NCI-H460 (cell line): ENCODE data around the gene STAB2. TPM values are rescaled to one million over a fixed set of nuclear protein-coding genes. Genes with fewer than 3 reads are reported as not detected.

Experiments used
- DNase-seq: peaks from one replicate; pipeline ENCODE4 v3.0.0-alpha.2; 2016; ENCODE audit warnings: low read depth; ENCODE audit errors: extremely low read depth
- total RNA-seq: library from RNA; depleted of rRNA; stranded (reverse); fragments of >200 nt; shearing (Covaris generic); gene quantifications from 2 replicates; pipeline ENCODE4 v1.2.3, GENCODE V29; 2014

Gene STAB2
- total RNA-seq, 1 experiment from 2014 or later: not detected

GRCh38 chr12:103583008-103583407, 4.1 kb upstream of the STAB2 start:
- DNase-seq: no peak

- no peak for DNase-seq
These were observed 941 bp upstream of the STAB2 start for GRCh38 chr12:103586132-103586531.

- DNase-seq: no peak
These were observed 1.6 kb downstream of the STAB2 start for GRCh38 chr12:103588680-103589079.

GRCh38 chr12:103589517-103589916, 2.4 kb downstream of the STAB2 start:
- DNase-seq: no peak

GRCh38 chr12:103590271-103590670, 3.2 kb downstream of the STAB2 start:
- no peak for DNase-seq

- DNase-seq: no peak
These were observed 9.9 kb downstream of the STAB2 start for GRCh38 chr12:103596981-103597380.

- DNase-seq: no peak
These were observed 12.2 kb downstream of the STAB2 start for GRCh38 chr12:103599274-103599673.

- DNase-seq: no peak
These were observed 14.1 kb downstream of the STAB2 start for GRCh38 chr12:103600967-103601728.

- DNase-seq: no peak
These were observed 33.3 kb downstream of the STAB2 start for GRCh38 chr12:103620395-103620794.

GRCh38 chr12:103623716-103624115, 36.6 kb downstream of the STAB2 start:
- no peak for DNase-seq

GRCh38 chr12:103626498-103626897, 39.4 kb downstream of the STAB2 start:
- no peak for DNase-seq

- no peak for DNase-seq
These were observed 40.2 kb downstream of the STAB2 start for GRCh38 chr12:103627189-103627855.

- peak; percentile 80 for DNase-seq
These were observed 45.6 kb downstream of the STAB2 start for GRCh38 chr12:103632554-103633216.

GRCh38 chr12:103634732-103635131, 47.7 kb downstream of the STAB2 start:
- no peak for DNase-seq

GRCh38 chr12:103635419-103635818, 48.3 kb downstream of the STAB2 start:
- no peak for DNase-seq

- no peak for DNase-seq
These were observed 49.9 kb downstream of the STAB2 start for GRCh38 chr12:103637021-103637420.

GRCh38 chr12:103637429-103637828, 50.4 kb downstream of the STAB2 start:
- DNase-seq: no peak

GRCh38 chr12:103639983-103640382, 52.9 kb downstream of the STAB2 start:
- no peak for DNase-seq

GRCh38 chr12:103640410-103640809, 53.3 kb downstream of the STAB2 start:
- DNase-seq: no peak

GRCh38 chr12:103640831-103641230, 53.8 kb downstream of the STAB2 start:
- no peak for DNase-seq

- no peak for DNase-seq
These were observed 55.3 kb downstream of the STAB2 start for GRCh38 chr12:103642240-103642864.
